ENCODE data around the gene MEN1.

Gene MEN1

DNA sequence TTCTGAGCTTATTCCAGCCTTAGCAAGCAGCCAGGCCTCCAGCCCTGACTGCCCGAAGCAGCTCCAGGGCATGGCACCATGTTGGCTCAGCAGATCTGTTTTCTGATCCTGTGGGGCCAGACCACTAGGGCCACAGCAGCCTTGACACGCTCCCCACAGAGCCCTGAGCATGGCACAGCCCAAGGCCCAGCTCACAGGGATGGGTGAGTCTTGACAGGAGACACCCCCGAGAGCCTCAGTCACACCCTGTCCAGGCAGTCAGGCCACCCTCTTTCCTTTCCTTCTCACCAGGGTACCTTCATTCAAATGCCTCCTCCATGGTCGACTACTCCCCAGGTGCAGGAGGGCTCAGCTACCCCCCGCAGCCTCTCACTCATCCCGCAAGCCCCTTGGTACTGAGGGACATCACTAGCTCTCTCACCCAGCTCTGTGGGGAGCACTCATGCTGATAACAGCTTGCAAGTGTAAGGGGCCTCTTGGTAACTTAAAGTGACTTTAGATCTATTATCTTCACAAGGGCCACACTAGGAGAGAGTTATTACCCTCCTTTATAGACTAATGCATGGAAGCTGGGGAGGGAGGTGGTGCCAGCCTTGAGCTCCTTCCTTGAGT lies 38.0 kb upstream of the MEN1 start:
- TF ChIP-seq TEAD4 (IDR thresholded peaks at IDR 0.05): no peak
- TF ChIP-seq MAX (IDR thresholded peaks at IDR 0.05): no peak
- TF ChIP-seq, protein P1, sequence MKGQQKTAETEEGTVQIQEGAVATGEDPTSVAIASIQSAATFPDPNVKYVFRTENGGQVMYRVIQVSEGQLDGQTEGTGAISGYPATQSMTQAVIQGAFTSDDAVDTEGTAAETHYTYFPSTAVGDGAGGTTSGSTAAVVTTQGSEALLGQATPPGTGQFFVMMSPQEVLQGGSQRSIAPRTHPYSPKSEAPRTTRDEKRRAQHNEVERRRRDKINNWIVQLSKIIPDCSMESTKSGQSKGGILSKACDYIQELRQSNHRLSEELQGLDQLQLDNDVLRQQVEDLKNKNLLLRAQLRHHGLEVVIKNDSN (IDR thresholded peaks at IDR 0.05): no peak
- TF ChIP-seq FOXM1 (IDR thresholded peaks at IDR 0.05; ENCODE audit: borderline replicate concordance, low read depth): no peak
- TF ChIP-seq TCF12 (IDR thresholded peaks at IDR 0.05; ENCODE audit: low read depth): no peak
- no peak for TF ChIP-seq NFIC (IDR thresholded peaks at IDR 0.05)
- TF ChIP-seq ZBTB7A (IDR thresholded peaks at IDR 0.05; ENCODE audit: low read depth): no peak
- TF ChIP-seq TAF1 (IDR thresholded peaks at IDR 0.05; ENCODE audit: low read depth): no peak
- TF ChIP-seq, protein P2, sequence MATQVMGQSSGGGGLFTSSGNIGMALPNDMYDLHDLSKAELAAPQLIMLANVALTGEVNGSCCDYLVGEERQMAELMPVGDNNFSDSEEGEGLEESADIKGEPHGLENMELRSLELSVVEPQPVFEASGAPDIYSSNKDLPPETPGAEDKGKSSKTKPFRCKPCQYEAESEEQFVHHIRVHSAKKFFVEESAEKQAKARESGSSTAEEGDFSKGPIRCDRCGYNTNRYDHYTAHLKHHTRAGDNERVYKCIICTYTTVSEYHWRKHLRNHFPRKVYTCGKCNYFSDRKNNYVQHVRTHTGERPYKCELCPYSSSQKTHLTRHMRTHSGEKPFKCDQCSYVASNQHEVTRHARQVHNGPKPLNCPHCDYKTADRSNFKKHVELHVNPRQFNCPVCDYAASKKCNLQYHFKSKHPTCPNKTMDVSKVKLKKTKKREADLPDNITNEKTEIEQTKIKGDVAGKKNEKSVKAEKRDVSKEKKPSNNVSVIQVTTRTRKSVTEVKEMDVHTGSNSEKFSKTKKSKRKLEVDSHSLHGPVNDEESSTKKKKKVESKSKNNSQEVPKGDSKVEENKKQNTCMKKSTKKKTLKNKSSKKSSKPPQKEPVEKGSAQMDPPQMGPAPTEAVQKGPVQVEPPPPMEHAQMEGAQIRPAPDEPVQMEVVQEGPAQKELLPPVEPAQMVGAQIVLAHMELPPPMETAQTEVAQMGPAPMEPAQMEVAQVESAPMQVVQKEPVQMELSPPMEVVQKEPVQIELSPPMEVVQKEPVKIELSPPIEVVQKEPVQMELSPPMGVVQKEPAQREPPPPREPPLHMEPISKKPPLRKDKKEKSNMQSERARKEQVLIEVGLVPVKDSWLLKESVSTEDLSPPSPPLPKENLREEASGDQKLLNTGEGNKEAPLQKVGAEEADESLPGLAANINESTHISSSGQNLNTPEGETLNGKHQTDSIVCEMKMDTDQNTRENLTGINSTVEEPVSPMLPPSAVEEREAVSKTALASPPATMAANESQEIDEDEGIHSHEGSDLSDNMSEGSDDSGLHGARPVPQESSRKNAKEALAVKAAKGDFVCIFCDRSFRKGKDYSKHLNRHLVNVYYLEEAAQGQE (IDR thresholded peaks at IDR 0.05; ENCODE audit: low read depth): no peak
- no peak for TF ChIP-seq EP300 (IDR thresholded peaks at IDR 0.05; ENCODE audit: borderline replicate concordance)
- no peak for TF ChIP-seq CREB1 (IDR thresholded peaks at IDR 0.05; ENCODE audit: low read depth)
- TF ChIP-seq YY1 (IDR thresholded peaks at IDR 0.05; ENCODE audit: low read depth): no peak
- no peak for TF ChIP-seq RAD21 (IDR thresholded peaks at IDR 0.05; ENCODE audit: low read depth)
- no peak for TF ChIP-seq CEBPB (IDR thresholded peaks at IDR 0.05)
- TF ChIP-seq EGR1 (IDR thresholded peaks at IDR 0.05): no peak

DNA sequence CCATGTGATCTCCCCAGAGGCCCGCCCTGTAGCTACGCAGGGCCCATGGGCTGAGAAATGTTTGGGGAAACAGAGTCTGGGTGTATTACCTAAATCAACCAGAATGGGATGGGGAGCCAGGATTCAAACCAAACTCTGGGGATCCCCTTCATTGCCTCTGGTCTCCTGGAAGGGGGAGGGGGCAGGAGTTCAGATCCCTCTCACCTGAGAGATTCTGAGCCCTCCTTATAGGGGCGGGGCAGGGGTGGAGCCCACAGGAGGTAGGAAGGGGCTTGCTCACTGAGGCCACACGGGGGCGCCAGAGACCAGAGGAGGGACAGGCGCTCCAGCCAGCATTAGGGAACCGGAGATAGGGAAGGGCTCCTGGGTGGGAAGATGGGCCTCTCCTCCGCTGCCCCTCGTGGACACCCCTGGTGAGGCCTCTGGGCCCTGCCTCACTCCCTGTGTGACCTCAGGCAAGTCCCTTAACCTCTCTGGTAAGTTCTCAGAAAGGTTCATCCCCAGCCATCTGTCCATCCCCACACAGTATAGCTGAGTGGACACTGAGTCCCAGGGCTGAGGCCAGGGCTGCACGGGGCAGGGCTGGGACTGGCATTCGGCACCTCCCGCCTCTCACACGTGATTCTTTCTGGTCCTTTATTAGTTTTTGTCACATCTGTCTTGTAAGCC lies 36.8 kb upstream of the MEN1 start:
- TF ChIP-seq MAX (IDR thresholded peaks at IDR 0.05) (peak; percentile 27; the same call in 1 of the 2 replicates), ZBTB7A (IDR thresholded peaks at IDR 0.05; ENCODE audit: low read depth) (no peak), RAD21 (IDR thresholded peaks at IDR 0.05; ENCODE audit: low read depth) (peak; percentile 98)

DNA sequence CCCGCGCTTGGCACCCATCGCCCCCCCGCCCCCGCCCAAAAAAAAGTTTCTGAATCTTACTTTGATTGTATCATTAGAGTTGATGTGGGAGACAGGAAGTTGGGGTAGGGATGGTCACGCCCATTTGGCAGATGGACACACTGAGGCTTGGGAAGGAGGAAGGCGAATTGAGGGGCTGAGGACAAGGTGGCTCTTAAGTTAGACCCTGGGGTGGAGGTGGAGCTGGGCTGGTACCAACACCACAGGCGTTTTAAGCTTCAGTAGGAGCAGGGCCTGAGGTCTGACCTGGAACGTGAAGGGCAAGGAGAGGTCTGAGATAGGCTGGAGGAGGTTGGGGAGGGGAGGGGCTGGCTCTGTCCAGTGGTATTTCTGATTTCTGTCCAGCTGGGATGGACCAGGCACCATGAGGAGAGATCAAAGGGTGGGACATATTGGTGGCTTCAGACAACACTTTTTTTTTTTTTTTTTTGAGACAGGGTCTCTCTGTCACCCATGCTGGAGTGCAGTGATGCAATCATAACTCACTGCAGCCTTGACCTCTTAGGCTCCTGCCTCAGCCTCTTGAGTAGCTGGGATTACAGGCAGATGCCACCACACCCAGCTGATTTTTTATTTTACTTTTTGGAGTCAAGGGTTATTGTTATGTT lies 34.9 kb upstream of the MEN1 start:
- no peak for TF ChIP-seq YY1 (IDR thresholded peaks at IDR 0.05; ENCODE audit: low read depth)

GRCh38 chr11:64844330-64845128 lies 34.2 kb upstream of the MEN1 start, which contains the start of gene CDC42BPG:
Gene CDC42BPG (minus strand): TSS chr11:64844653. CDS start chr11:64844569, 84 bp downstream.
- TF ChIP-seq TCF12 (IDR thresholded peaks at IDR 0.05; ENCODE audit: low read depth): no peak
- TF ChIP-seq YY1 (IDR thresholded peaks at IDR 0.05; ENCODE audit: low read depth): peak; percentile 13; the same call in 1 of the 2 replicates
- TF ChIP-seq TAF1 (IDR thresholded peaks at IDR 0.05; ENCODE audit: low read depth): no peak; the same call in 1 of the 2 replicates
- TF ChIP-seq MAX (IDR thresholded peaks at IDR 0.05): peak; percentile 69
- no peak for TF ChIP-seq CREB1 (IDR thresholded peaks at IDR 0.05; ENCODE audit: low read depth)
- TF ChIP-seq EGR1 (IDR thresholded peaks at IDR 0.05): peak; percentile 97
- no peak for TF ChIP-seq EP300 (IDR thresholded peaks at IDR 0.05; ENCODE audit: borderline replicate concordance)
- TF ChIP-seq, protein P2 (IDR thresholded peaks at IDR 0.05; ENCODE audit: low read depth): no peak
- TF ChIP-seq ZBTB7A (IDR thresholded peaks at IDR 0.05; ENCODE audit: low read depth): peak; percentile 96
- TF ChIP-seq TEAD4 (IDR thresholded peaks at IDR 0.05): no peak
- TF ChIP-seq CEBPB (IDR thresholded peaks at IDR 0.05): no peak
- no peak; the same call in 1 of the 2 replicates for TF ChIP-seq NFIC (IDR thresholded peaks at IDR 0.05)

GRCh38 chr11:64843686-64844329 lies 33.5 kb upstream of the MEN1 start:
- no peak for TF ChIP-seq TAF1 (IDR thresholded peaks at IDR 0.05; ENCODE audit: low read depth)
- TF ChIP-seq CREB1 (IDR thresholded peaks at IDR 0.05; ENCODE audit: low read depth): no peak
- no peak for TF ChIP-seq TEAD4 (IDR thresholded peaks at IDR 0.05)
- TF ChIP-seq, protein P1 (IDR thresholded peaks at IDR 0.05): no peak
- no peak for TF ChIP-seq FOXM1 (IDR thresholded peaks at IDR 0.05; ENCODE audit: borderline replicate concordance, low read depth)
- no peak for TF ChIP-seq NFIC (IDR thresholded peaks at IDR 0.05)
- TF ChIP-seq EP300 (IDR thresholded peaks at IDR 0.05; ENCODE audit: borderline replicate concordance): no peak
- TF ChIP-seq, protein P2 (IDR thresholded peaks at IDR 0.05; ENCODE audit: low read depth): no peak
- TF ChIP-seq RAD21 (IDR thresholded peaks at IDR 0.05; ENCODE audit: low read depth): no peak

Data from Ishikawa (cell line).